Loucy (cell line): ENCODE results near the gene BLCAP.

Experiments
- H2AFZ ChIP-seq: fragments of 200-600 bp; sonication (generic); 2 replicates; pipeline ENCODE4 v1.6.0; 2016; ENCODE audit warnings: antibody characterized with exemption, mild to moderate bottlenecking, low read length, moderate library complexity
- H3F3A ChIP-seq: fragments of 200-600 bp; 2 replicates; pipeline ENCODE4 v1.6.0; 2016; ENCODE audit warnings: antibody characterized with exemption, low read depth, mild to moderate bottlenecking
- H3K27me3 ChIP-seq: fragments of 200-600 bp; sonication (generic); 2 replicates; pipeline ENCODE4 v1.6.1; 2014; ENCODE audit warnings: low read length, mild to moderate bottlenecking; ENCODE audit not compliant: insufficient read depth, poor library complexity, severe bottlenecking
- H3K36me3 ChIP-seq: fragments of 200-600 bp; sonication (generic); 2 replicates; pipeline ENCODE4 v1.6.1; 2016; ENCODE audit warnings: low read length; ENCODE audit not compliant: insufficient read depth
- H3K4me1 ChIP-seq: fragments of 200-600 bp; sonication (generic); 2 replicates; pipeline ENCODE4 v1.5.1; 2014; ENCODE audit warnings: low read length, mild to moderate bottlenecking; ENCODE audit not compliant: insufficient read depth, poor library complexity, severe bottlenecking
- H3K4me2 ChIP-seq: fragments of 200-600 bp; sonication (generic); 2 replicates; pipeline ENCODE4 v1.6.0; 2014; ENCODE audit warnings: antibody characterized with exemption, low read length, low read depth, mild to moderate bottlenecking; ENCODE audit not compliant: poor library complexity, severe bottlenecking
- H3K4me3 ChIP-seq: fragments of 200-600 bp; sonication (generic); 2 replicates; pipeline ENCODE4 v1.5.1; 2014; ENCODE audit warnings: low read length, mild to moderate bottlenecking, mixed read lengths; ENCODE audit not compliant: poor library complexity, severe bottlenecking
- H3K79me2 ChIP-seq: fragments of 200-600 bp; sonication (generic); 2 replicates; pipeline ENCODE4 v1.6.1; 2014; ENCODE audit warnings: low read length; ENCODE audit not compliant: insufficient read depth
- H3K9ac ChIP-seq: fragments of 200-600 bp; sonication (generic); 2 replicates; pipeline ENCODE4 v1.6.0; 2014; ENCODE audit warnings: mild to moderate bottlenecking, low read depth, low read length, moderate library complexity; ENCODE audit not compliant: poor library complexity, severe bottlenecking
- H3K9me2 ChIP-seq: fragments of 200-600 bp; sonication (generic); replicated peaks from 2 replicates; pipeline ENCODE4 v1.6.1; 2016; ENCODE audit warnings: low read depth, low read length, mixed read lengths
- H3K9me3 ChIP-seq: fragments of 200-600 bp; sonication (generic); 2 replicates; pipeline ENCODE4 v1.6.1; 2014; ENCODE audit warnings: mild to moderate bottlenecking, antibody characterized with exemption, low read length, low read depth; ENCODE audit not compliant: insufficient read depth
- H4K20me1 ChIP-seq: fragments of 200-600 bp; sonication (generic); 2 replicates; pipeline ENCODE4 v1.6.0; 2014; ENCODE audit warnings: antibody characterized with exemption, low read length, mild to moderate bottlenecking; ENCODE audit not compliant: insufficient read depth, poor library complexity, severe bottlenecking
- CTCF ChIP-seq: fragments of 200-600 bp; sonication (generic); conservative IDR thresholded peaks from 2 replicates; pipeline ENCODE4 v1.5.1; 2014; ENCODE audit warnings: mild to moderate bottlenecking, antibody characterized with exemption, low read length
- EZH2phosphoT487 ChIP-seq: fragments of 200-600 bp; IDR thresholded peaks from 2 replicates; pipeline ENCODE4 v1.6.1; 2018; ENCODE audit warnings: antibody characterized with exemption, mild to moderate bottlenecking, moderate library complexity, borderline replicate concordance

Gene BLCAP

GRCh38 chr20:37526839-37527637, 638 bp downstream of the BLCAP start:
- peaks cover 42% of the 10 kb centered on the region for H3K4me1 ChIP-seq
- no peaks in the 10 kb centered on the region for H3K9me3 ChIP-seq
- H4K20me1 ChIP-seq: peaks cover 28% of the 10 kb centered on the region
- H3K9me2 ChIP-seq: no peaks in the 10 kb centered on the region
- peaks cover 55% of the 10 kb centered on the region for H3K79me2 ChIP-seq
- H3K36me3 ChIP-seq: no peaks in the 10 kb centered on the region
- no peaks in the 10 kb centered on the region for H3K27me3 ChIP-seq
- no peaks in the 10 kb centered on the region for H3F3A ChIP-seq
- TF ChIP-seq EZH2phosphoT487: no peak
- TF ChIP-seq CTCF: no peak
- H3K4me2 ChIP-seq: peak overlapping the region; percentile 98
- peak overlapping the region; percentile 94 for H2AFZ ChIP-seq
- peak overlapping the region; percentile 99 for H3K4me3 ChIP-seq
- peak overlapping the region; percentile 93 for H3K9ac ChIP-seq

GRCh38 chr20:37526238-37526838, 1.3 kb downstream of the BLCAP start:
- peak overlapping the region; percentile 93 for H3K9ac ChIP-seq

GRCh38 chr20:37525810-37526209, 1.9 kb downstream of the BLCAP start:
- no peak for TF ChIP-seq CTCF
- no peak for TF ChIP-seq EZH2phosphoT487
- Histone ChIP-seq H3K36me3 (no peaks in the 10 kb centered on the region), H2AFZ (no peak overlapping the region), H3K9me2 (no peaks in the 10 kb centered on the region), H4K20me1 (peaks cover 28% of the 10 kb centered on the region), H3F3A (no peaks in the 10 kb centered on the region), H3K9me3 (no peaks in the 10 kb centered on the region), H3K79me2 (peaks cover 65% of the 10 kb centered on the region), H3K27me3 (no peaks in the 10 kb centered on the region), H3K4me3 (peak overlapping the region; percentile 99), H3K9ac (peak overlapping the region; percentile 93), H3K4me2 (peak overlapping the region; percentile 98), H3K4me1 (peaks cover 42% of the 10 kb centered on the region)

More at GRCh38 chr20:37526238-37526838, 1.3 kb downstream of the BLCAP start:
- Histone ChIP-seq H3K4me2 (peak overlapping the region; percentile 98), H3K27me3 (no peaks in the 10 kb centered on the region), H3F3A (no peaks in the 10 kb centered on the region), H4K20me1 (peaks cover 28% of the 10 kb centered on the region), H3K36me3 (no peaks in the 10 kb centered on the region), H3K9me3 (no peaks in the 10 kb centered on the region), H3K79me2 (peaks cover 60% of the 10 kb centered on the region), H2AFZ (no peak overlapping the region), H3K4me3 (peak overlapping the region; percentile 99), H3K9me2 (no peaks in the 10 kb centered on the region), H3K4me1 (peaks cover 42% of the 10 kb centered on the region)
- no peak for TF ChIP-seq CTCF
- no peak for TF ChIP-seq EZH2phosphoT487
